ENCODE measurements around the gene DENND5A.

The DENND5A gene

DNA sequence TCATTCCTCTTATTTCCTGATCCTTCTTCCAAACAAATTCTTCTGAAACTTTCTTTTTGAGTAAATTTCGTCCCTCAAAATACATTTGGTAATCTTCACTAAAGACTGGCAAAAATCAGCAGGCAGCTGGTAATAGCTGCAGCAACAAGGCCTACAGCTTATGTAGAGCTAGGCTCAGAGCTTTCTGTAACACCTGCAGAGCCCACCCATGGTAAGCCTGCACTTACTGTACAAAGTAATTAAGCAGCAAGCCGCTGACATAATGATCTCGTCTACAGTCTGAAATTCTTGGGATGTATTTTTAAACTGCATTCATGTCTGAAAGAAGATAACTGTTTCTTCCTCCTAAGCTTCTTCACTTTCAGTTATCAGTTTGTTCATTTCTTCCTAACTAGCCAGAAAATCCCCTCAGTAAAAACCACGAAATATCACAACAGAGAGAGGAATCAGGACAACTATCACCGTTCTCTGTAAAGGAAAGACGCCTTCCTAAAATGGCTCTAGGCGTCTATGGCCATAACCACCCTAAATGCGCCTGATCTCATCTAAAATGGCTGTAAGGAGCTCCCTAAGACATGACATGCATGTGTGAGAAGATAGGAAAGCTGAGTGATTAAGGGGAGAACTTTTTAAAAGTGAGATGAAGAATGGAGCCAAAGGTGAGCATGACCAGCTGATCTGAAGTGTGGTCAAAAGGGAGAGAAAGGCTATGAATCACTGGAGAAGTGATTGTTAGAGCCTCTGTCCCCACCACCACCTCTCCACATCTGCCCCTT, 56.2 kb downstream of the DENND5A start:
- TF ChIP-seq, protein P1, sequence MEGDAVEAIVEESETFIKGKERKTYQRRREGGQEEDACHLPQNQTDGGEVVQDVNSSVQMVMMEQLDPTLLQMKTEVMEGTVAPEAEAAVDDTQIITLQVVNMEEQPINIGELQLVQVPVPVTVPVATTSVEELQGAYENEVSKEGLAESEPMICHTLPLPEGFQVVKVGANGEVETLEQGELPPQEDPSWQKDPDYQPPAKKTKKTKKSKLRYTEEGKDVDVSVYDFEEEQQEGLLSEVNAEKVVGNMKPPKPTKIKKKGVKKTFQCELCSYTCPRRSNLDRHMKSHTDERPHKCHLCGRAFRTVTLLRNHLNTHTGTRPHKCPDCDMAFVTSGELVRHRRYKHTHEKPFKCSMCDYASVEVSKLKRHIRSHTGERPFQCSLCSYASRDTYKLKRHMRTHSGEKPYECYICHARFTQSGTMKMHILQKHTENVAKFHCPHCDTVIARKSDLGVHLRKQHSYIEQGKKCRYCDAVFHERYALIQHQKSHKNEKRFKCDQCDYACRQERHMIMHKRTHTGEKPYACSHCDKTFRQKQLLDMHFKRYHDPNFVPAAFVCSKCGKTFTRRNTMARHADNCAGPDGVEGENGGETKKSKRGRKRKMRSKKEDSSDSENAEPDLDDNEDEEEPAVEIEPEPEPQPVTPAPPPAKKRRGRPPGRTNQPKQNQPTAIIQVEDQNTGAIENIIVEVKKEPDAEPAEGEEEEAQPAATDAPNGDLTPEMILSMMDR (IDR thresholded peaks at IDR 0.05; ENCODE audit: low read depth, low read length): no peak

GRCh38 chr11:9207229-9207628, 57.9 kb downstream of the DENND5A start:
- no peak overlapping the region for H3K4me3 ChIP-seq (ENCODE audit: low read depth, low read length)
- TF ChIP-seq, protein P1 (IDR thresholded peaks at IDR 0.05; ENCODE audit: low read depth, low read length): no peak

More for the DNA sequence above, 56.2 kb downstream of the DENND5A start:
- no peak overlapping the region for H3K4me3 ChIP-seq (ENCODE audit: low read depth, low read length)

DNA sequence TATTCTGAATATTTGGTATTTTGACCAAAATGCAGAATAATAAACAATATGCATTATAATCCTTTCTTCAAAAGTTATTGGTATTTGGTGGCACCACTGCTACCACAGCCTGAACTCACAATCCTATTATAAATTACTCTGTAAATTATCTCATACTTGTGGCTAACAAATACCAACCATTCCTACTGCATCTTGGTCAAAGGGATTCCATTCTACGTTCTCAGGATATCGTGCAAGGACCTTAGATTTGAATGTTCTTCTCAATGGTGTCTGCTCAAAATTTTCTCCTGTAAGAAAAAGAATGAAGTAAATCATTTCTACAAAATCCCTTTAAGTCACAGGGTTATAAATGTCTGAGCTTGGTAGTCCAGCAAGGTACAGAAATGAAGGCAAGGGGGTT, 58.7 kb downstream of the DENND5A start:
- 0 out of 2 replicates have a peak overlapping the region, but pooled peaks have one; percentile 9 for H3K4me3 ChIP-seq (ENCODE audit: low read depth, low read length)
- TF ChIP-seq, protein P1 (IDR thresholded peaks at IDR 0.05; ENCODE audit: low read depth, low read length): no peak

DNA sequence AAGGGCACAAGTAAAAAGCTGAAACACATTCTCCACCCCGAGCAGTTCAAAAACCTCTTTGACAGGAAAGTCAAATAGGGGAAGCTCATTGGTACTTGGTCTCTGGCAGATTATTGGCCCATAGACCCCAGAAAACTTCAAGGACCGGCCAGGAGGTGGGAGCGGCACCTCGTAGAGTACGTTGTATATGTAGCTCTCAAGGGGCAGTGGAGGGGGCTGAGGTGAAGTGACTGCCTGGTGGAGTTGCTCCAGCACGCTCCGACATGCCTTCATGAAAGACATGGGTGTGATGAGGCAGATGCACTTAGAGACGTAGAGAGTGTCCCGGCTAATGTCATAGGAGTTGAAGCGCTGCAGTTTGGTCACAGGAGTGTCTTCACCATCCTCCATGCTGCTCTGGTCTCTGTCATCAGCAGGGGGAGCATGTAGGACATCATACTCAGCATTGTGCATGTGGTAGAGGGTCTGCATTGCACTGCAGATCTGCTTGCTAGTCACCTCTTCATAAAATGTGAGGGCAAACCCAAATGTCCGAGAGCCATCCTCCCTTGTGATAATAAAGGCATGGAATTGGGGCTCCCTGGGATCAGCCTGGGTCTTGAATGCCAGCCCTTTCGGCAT, 61.3 kb downstream of the DENND5A start:
- no peak overlapping the region for H3K4me3 ChIP-seq (ENCODE audit: low read depth, low read length)
- TF ChIP-seq, protein P1 (IDR thresholded peaks at IDR 0.05; ENCODE audit: low read depth, low read length): no peak

- TF ChIP-seq, protein P1 (IDR thresholded peaks at IDR 0.05; ENCODE audit: low read depth, low read length): no peak
- H3K4me3 ChIP-seq (ENCODE audit: low read depth, low read length): no peak overlapping the region
Observed at GRCh38 chr11:9201372-9202162, 63.6 kb downstream of the DENND5A start.

DNA sequence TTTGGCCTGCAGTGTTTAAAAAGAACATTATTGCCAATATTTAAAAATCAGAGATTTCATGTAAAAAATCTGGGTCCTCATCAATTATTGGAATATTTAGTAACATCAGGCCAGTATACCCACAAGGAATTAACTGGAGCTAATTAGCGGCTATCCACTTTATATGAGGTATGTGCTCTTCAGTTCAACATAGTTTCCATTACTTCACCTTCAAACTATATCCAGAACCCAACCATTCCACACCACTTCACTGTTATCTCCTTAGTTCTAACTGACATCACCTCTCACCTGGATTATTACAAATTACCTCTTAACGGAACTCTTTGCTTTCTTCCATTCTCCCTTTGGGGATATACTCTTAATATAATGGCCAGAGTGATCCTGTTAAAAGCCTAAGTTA, 64.7 kb downstream of the DENND5A start:
- TF ChIP-seq, protein P1 (IDR thresholded peaks at IDR 0.05; ENCODE audit: low read depth, low read length): no peak
- no peak overlapping the region for H3K4me3 ChIP-seq (ENCODE audit: low read depth, low read length)
